Measurements from ENCODE around the gene POFUT1. TPM values are rescaled to one million over a fixed set of nuclear protein-coding genes. Genes with fewer than 3 reads are reported as not detected.

Gene POFUT1
- total RNA-seq, 6 experiments from 2014 or later: 64.1 to 83.7 (median 74.6) TPM

DNA sequence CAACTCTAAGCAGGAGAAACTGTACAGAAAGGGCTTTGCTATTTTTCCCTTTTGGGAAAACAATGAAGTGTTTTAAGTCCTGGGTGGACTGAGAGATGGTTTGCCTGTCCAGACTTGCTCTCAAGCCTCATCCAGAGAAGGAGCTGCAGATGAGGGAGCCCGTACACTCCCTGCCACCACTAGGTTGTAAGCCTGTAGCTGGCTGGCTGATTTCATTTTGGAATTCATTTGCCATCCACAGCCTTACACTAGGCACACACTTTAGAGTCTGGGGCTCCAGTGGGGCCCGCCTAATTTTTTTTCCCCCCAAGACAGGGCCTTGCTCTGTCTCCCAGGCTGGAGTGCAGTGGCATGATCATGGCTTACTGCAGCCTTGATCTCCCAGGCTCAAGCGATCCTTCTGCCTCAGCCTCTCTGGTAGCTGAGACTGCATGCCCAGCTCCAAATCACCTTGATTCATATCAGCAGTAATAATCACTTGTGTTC lies 28.4 kb downstream of the POFUT1 start:
- no peak for DNase-seq
- H3K4me1 Mint-ChIP-seq (ENCODE audit: low read depth): peaks cover 20% of the 10 kb centered on the region
- peaks cover 30% of the 10 kb centered on the region for H3K36me3 Mint-ChIP-seq (ENCODE audit: low read depth)
- H3K27ac Mint-ChIP-seq: no peak overlapping the region
- no peaks in the 10 kb centered on the region for H3K9me3 Mint-ChIP-seq
- H3K4me3 Mint-ChIP-seq: no peak overlapping the region
- TF ChIP-seq CTCF (IDR thresholded peaks at IDR 0.05): no peak
- peaks cover 1% of the 10 kb centered on the region; the same call in 1 of the 2 replicates for H3K27me3 Mint-ChIP-seq (ENCODE audit: insufficient read depth)

DNA sequence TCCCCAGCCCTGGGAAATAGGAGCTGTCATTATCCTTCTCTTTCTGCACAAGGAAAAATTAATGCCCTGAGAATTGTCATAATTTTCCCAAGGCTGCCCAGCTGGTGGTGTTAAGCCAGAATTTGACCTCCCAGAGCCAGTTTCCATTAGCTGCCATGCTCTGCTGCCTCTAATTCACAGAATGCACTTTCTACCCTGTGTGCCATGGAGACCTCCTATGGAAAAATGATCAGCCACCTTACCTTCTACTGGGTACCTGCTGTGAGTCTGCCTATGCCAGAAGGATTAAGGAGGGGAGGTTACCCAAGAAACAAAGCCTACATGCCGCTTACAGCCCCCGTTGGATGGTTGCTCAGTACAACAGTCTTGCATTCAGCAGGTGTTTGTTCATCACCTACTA lies 29.1 kb downstream of the POFUT1 start:
- Mint-ChIP-seq H3K27me3 (ENCODE audit: insufficient read depth) (peaks cover 1% of the 10 kb centered on the region; the same call in 1 of the 2 replicates), H3K27ac (no peak overlapping the region), H3K4me3 (no peak overlapping the region), H3K9me3 (no peaks in the 10 kb centered on the region), H3K36me3 (ENCODE audit: low read depth) (peaks cover 22% of the 10 kb centered on the region), H3K4me1 (ENCODE audit: low read depth) (peaks cover 16% of the 10 kb centered on the region)
- DNase-seq: no peak
- no peak for TF ChIP-seq CTCF (IDR thresholded peaks at IDR 0.05)

DNA sequence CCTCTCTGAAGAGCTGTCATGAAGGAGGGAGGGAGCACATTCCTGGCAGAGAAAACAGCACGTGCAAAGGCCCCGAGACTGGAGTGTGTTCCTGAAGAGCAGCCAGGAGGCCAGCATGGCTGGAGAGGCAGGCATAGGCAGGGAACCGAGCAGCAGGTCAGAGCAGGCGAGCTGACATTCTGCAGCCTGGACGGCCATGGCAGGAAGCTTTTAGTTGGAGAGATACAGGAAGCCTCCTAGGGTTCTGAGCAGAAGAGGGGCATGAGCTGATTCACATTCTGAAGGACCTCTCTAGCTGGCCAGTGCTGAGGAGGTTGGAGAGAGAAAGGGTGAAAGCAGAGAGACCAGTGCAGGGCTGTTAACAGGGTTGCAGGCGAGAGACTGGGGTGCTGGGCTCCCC lies 29.7 kb downstream of the POFUT1 start:
- H3K4me3 Mint-ChIP-seq: no peak overlapping the region
- no peak for TF ChIP-seq CTCF (IDR thresholded peaks at IDR 0.05)
- peaks cover 19% of the 10 kb centered on the region for H3K36me3 Mint-ChIP-seq (ENCODE audit: low read depth)
- H3K4me1 Mint-ChIP-seq (ENCODE audit: low read depth): peaks cover 12% of the 10 kb centered on the region; the same call in 1 of the 2 replicates
- H3K9me3 Mint-ChIP-seq: no peaks in the 10 kb centered on the region
- H3K27ac Mint-ChIP-seq: no peak overlapping the region
- H3K27me3 Mint-ChIP-seq (ENCODE audit: insufficient read depth): peaks cover 1% of the 10 kb centered on the region; the same call in 1 of the 2 replicates
- DNase-seq: no peak

DNA sequence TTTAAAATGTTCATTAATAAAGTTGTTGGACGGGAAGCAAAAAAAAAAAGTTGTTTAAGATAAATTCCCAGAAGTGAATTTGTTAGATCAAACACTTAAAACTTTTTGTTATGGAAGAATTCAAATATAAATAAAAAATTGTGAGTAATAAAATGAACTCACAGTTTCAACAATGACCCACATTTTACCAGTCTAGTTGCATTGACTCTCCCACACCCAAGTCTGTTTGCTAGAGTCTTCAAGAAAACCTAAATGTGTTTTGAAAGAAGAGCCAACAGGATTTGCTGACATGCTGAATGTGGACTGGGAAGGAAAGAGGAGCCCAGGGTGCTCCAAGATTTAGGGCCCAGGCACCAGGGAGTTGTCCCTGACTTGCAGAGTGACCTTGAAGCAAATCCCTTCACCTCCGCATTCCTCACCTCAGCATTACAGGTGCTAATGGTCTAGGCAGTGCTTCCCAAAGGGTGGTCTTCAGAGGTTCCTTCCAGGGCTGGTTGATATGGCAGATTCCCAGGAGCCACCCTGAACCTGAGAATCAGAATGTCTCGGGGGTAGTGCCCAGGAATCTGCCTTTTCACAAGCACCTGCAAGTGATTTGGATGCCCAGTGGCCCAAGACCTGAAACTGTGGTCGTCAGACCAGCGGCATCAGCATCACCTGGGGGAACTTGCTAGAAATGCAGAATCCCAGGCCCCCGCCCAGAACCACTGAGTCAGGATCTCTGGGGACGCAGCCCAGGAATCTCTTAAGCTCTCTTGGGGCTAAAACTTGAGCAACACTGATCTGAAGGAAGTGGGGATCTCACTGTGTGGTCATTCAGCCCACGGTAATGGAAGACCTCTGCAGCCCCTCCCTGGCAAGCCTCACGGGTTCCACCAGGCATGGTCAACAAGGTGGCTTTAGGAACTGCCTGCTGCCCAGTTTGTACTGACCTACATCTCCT lies 31.1 kb downstream of the POFUT1 start:
- Mint-ChIP-seq H3K4me1 (ENCODE audit: low read depth) (peaks cover 12% of the 10 kb centered on the region; the same call in 1 of the 2 replicates), H3K27me3 (ENCODE audit: insufficient read depth) (peaks cover 1% of the 10 kb centered on the region), H3K36me3 (ENCODE audit: low read depth) (peaks cover 10% of the 10 kb centered on the region), H3K4me3 (no peak overlapping the region), H3K27ac (no peak overlapping the region), H3K9me3 (no peaks in the 10 kb centered on the region)
- no peak for DNase-seq
- no peak for TF ChIP-seq CTCF (IDR thresholded peaks at IDR 0.05)

- H3K27me3 Mint-ChIP-seq (ENCODE audit: insufficient read depth): peaks cover 1% of the 10 kb centered on the region
- no peak for DNase-seq
- no peak overlapping the region for H3K4me3 Mint-ChIP-seq
- H3K4me1 Mint-ChIP-seq (ENCODE audit: low read depth): peaks cover 19% of the 10 kb centered on the region; the same call in 1 of the 2 replicates
- TF ChIP-seq CTCF (IDR thresholded peaks at IDR 0.05): peak; percentile 19; the same call in 1 of the 2 replicates
- peaks cover 7% of the 10 kb centered on the region for H3K36me3 Mint-ChIP-seq (ENCODE audit: low read depth)
- no peak overlapping the region for H3K27ac Mint-ChIP-seq
- no peaks in the 10 kb centered on the region for H3K9me3 Mint-ChIP-seq
Observed at GRCh38 chr20:32240205-32240604, 32.5 kb downstream of the POFUT1 start.

Data from HFFc6 (cell line).